Dendritic cell treated with granulocyte-macrophage colony-stimulating factor and Interleukin-4, amounts not matched to agents 40 ng/mL and 50 ng/mL, for 4 days (primary cell): ENCODE results near the gene GKN2.

Experiments used
- H3K27ac Mint-ChIP-seq: one replicate; pipeline ENCODE4 v1.8.0; 2022; ENCODE audit warnings: mild to moderate bottlenecking, mixed read lengths
- H3K27me3 Mint-ChIP-seq: one replicate; pipeline ENCODE4 v1.8.0; 2022; ENCODE audit warnings: mild to moderate bottlenecking, mixed read lengths
- H3K36me3 Mint-ChIP-seq: one replicate; pipeline ENCODE4 v1.8.0; 2022; ENCODE audit warnings: low read depth, mixed read lengths
- H3K4me1 Mint-ChIP-seq: one replicate; pipeline ENCODE4 v1.8.0; 2022; ENCODE audit warnings: low read depth, mixed read lengths
- H3K4me3 Mint-ChIP-seq: one replicate; pipeline ENCODE4 v1.8.0; 2022; ENCODE audit warnings: mild to moderate bottlenecking, moderate library complexity, mixed read lengths
- H3K9me3 Mint-ChIP-seq: one replicate; pipeline ENCODE4 v1.8.0; 2022; ENCODE audit warnings: mixed read lengths
- intact Hi-C: fragments of 100-400 bp; cut with micrococcal nuclease; formaldehyde crosslinking; loops from one replicate; pipeline ENCODE4 v1.15.0; 2022

The GKN2 gene

GRCh38 chr2:68925295-68925896 lies 27.3 kb downstream of the GKN2 start:
- Mint-ChIP-seq H3K27me3 (peaks cover 8% of the 10 kb centered on the region), H3K4me1 (peaks cover 3% of the 10 kb centered on the region), H3K36me3 (no peaks in the 10 kb centered on the region), H3K9me3 (no peaks in the 10 kb centered on the region), H3K27ac (no peak overlapping the region), H3K4me3 (no peak overlapping the region)
- intact Hi-C loops, result loop anchor here (1.0 to 5.0 kb wide), 4 partner anchors 173 to 463 kb away; no protein-coding TSS in a partner anchor

- Mint-ChIP-seq H3K4me1 (peaks cover 5% of the 10 kb centered on the region), H3K9me3 (no peaks in the 10 kb centered on the region), H3K27ac (peak overlapping the region; percentile 7), H3K27me3 (peaks cover 3% of the 10 kb centered on the region), H3K36me3 (no peaks in the 10 kb centered on the region), H3K4me3 (no peak overlapping the region)
- intact Hi-C loops, result loop anchor here (1.0 kb wide), 1 partner anchor 82 kb away; no protein-coding TSS in a partner anchor
Observed at GRCh38 chr2:68921646-68922045, 31.0 kb downstream of the GKN2 start.

- Mint-ChIP-seq H3K27ac (no peak overlapping the region), H3K4me3 (no peak overlapping the region), H3K4me1 (peaks cover 5% of the 10 kb centered on the region), H3K36me3 (no peaks in the 10 kb centered on the region), H3K9me3 (no peaks in the 10 kb centered on the region), H3K27me3 (no peaks in the 10 kb centered on the region)
- intact Hi-C loops, result no loop called here
Observed at GRCh38 chr2:68920481-68921170, 32.1 kb downstream of the GKN2 start.

GRCh38 chr2:68918497-68918896 lies 34.2 kb downstream of the GKN2 start:
- Mint-ChIP-seq H3K4me1 (peaks cover 5% of the 10 kb centered on the region), H3K9me3 (no peaks in the 10 kb centered on the region), H3K27me3 (no peaks in the 10 kb centered on the region), H3K4me3 (no peak overlapping the region), H3K36me3 (no peaks in the 10 kb centered on the region), H3K27ac (no peak overlapping the region)
- intact Hi-C loops, result no loop called here

GRCh38 chr2:68917034-68917718 lies 35.5 kb downstream of the GKN2 start:
- H3K9me3 Mint-ChIP-seq, result no peaks in the 10 kb centered on the region
- intact Hi-C loops, result no loop called here
- no peak overlapping the region for H3K27ac Mint-ChIP-seq
- H3K27me3 Mint-ChIP-seq, result no peaks in the 10 kb centered on the region
- peaks cover 5% of the 10 kb centered on the region for H3K4me1 Mint-ChIP-seq
- H3K36me3 Mint-ChIP-seq, result no peaks in the 10 kb centered on the region
- H3K4me3 Mint-ChIP-seq, result no peak overlapping the region

GRCh38 chr2:68916226-68916625 lies 36.5 kb downstream of the GKN2 start:
- H3K4me1 Mint-ChIP-seq, result peaks cover 5% of the 10 kb centered on the region
- intact Hi-C loops, result no loop called here
- H3K9me3 Mint-ChIP-seq, result no peaks in the 10 kb centered on the region
- H3K4me3 Mint-ChIP-seq, result no peak overlapping the region
- no peak overlapping the region for H3K27ac Mint-ChIP-seq
- no peaks in the 10 kb centered on the region for H3K27me3 Mint-ChIP-seq
- no peaks in the 10 kb centered on the region for H3K36me3 Mint-ChIP-seq

GRCh38 chr2:68915393-68915792 lies 37.3 kb downstream of the GKN2 start:
- H3K4me3 Mint-ChIP-seq, result no peak overlapping the region
- intact Hi-C loops, result no loop called here

GRCh38 chr2:68913359-68913758 lies 39.3 kb downstream of the GKN2 start:
- Mint-ChIP-seq H3K27ac (no peak overlapping the region), H3K4me1 (peaks cover 15% of the 10 kb centered on the region), H3K4me3 (no peak overlapping the region), H3K27me3 (no peaks in the 10 kb centered on the region), H3K36me3 (no peaks in the 10 kb centered on the region), H3K9me3 (no peaks in the 10 kb centered on the region)
- intact Hi-C loops, result no loop called here

More at GRCh38 chr2:68915393-68915792, 37.3 kb downstream of the GKN2 start:
- H3K4me1 Mint-ChIP-seq, result peaks cover 2% of the 10 kb centered on the region
- H3K27me3 Mint-ChIP-seq, result no peaks in the 10 kb centered on the region
- H3K36me3 Mint-ChIP-seq, result no peaks in the 10 kb centered on the region
- no peaks in the 10 kb centered on the region for H3K9me3 Mint-ChIP-seq
- H3K27ac Mint-ChIP-seq, result no peak overlapping the region

- Mint-ChIP-seq H3K27ac (no peak overlapping the region), H3K4me3 (no peak overlapping the region), H3K27me3 (no peaks in the 10 kb centered on the region), H3K4me1 (peaks cover 21% of the 10 kb centered on the region), H3K9me3 (no peaks in the 10 kb centered on the region), H3K36me3 (no peaks in the 10 kb centered on the region)
- intact Hi-C loops, result no loop called here
Observed at GRCh38 chr2:68912732-68913131, 40.0 kb downstream of the GKN2 start.

- H3K9me3 Mint-ChIP-seq, result no peaks in the 10 kb centered on the region
- no peaks in the 10 kb centered on the region for H3K27me3 Mint-ChIP-seq
- H3K4me1 Mint-ChIP-seq, result peaks cover 26% of the 10 kb centered on the region
- no peaks in the 10 kb centered on the region for H3K36me3 Mint-ChIP-seq
- intact Hi-C loops, result no loop called here
- no peak overlapping the region for H3K27ac Mint-ChIP-seq
- H3K4me3 Mint-ChIP-seq, result no peak overlapping the region
Observed at GRCh38 chr2:68912111-68912510, 40.6 kb downstream of the GKN2 start.

- H3K4me1 Mint-ChIP-seq, result peaks cover 26% of the 10 kb centered on the region
Observed at GRCh38 chr2:68911709-68912108, 41.0 kb downstream of the GKN2 start.

GRCh38 chr2:68911246-68911645 lies 41.4 kb downstream of the GKN2 start:
- Mint-ChIP-seq H3K27me3 (no peaks in the 10 kb centered on the region), H3K4me3 (no peak overlapping the region), H3K27ac (no peak overlapping the region), H3K9me3 (no peaks in the 10 kb centered on the region), H3K36me3 (no peaks in the 10 kb centered on the region), H3K4me1 (peaks cover 26% of the 10 kb centered on the region)
- intact Hi-C loops, result no loop called here

More at GRCh38 chr2:68911709-68912108, 41.0 kb downstream of the GKN2 start:
- no peak overlapping the region for H3K4me3 Mint-ChIP-seq
- H3K36me3 Mint-ChIP-seq, result no peaks in the 10 kb centered on the region
- no peak overlapping the region for H3K27ac Mint-ChIP-seq
- H3K27me3 Mint-ChIP-seq, result no peaks in the 10 kb centered on the region
- intact Hi-C loops, result no loop called here
- H3K9me3 Mint-ChIP-seq, result no peaks in the 10 kb centered on the region

- Mint-ChIP-seq H3K27ac (peak overlapping the region; percentile 62), H3K27me3 (no peaks in the 10 kb centered on the region), H3K4me3 (no peak overlapping the region), H3K36me3 (no peaks in the 10 kb centered on the region), H3K4me1 (peaks cover 26% of the 10 kb centered on the region), H3K9me3 (no peaks in the 10 kb centered on the region)
- intact Hi-C loops, result loop anchor here (1.0 to 5.0 kb wide), 3 partner anchors 53 to 203 kb away; no protein-coding TSS in a partner anchor
Observed at GRCh38 chr2:68909793-68910674, 42.7 kb downstream of the GKN2 start.
